GM19463 (cell line): ENCODE measurements around the gene LRRC4B.

Experiments used
- ATAC-seq: cut with Tn5 transposase; IDR thresholded peaks from one replicate; pipeline ENCODE4 v1.9.1; 2021; ENCODE audit warnings: mild to moderate bottlenecking, moderate library complexity; ENCODE audit not compliant: unreplicated experiment

LRRC4B gene

DNA sequence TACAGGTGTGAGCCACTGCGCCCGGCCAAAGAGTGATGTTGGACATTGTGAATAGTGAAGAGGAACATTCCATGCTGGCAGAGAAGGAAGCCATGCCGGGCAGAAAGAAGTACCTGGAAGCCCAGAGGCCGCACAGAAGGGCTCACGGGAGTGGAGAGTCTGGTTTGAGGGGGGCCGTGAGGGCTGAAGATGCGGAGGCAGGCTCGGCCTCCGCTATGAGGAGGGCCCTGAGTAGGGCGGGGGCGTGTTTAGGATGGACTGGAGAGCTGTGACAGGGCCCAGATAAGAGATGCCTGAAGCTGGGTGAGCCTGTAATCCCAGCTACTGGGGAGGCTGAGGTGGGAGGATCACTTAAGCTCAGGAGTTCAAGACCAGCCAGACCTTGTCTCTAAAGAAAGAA lies 58.9 kb downstream of the LRRC4B start:
- ATAC-seq = no peak

DNA sequence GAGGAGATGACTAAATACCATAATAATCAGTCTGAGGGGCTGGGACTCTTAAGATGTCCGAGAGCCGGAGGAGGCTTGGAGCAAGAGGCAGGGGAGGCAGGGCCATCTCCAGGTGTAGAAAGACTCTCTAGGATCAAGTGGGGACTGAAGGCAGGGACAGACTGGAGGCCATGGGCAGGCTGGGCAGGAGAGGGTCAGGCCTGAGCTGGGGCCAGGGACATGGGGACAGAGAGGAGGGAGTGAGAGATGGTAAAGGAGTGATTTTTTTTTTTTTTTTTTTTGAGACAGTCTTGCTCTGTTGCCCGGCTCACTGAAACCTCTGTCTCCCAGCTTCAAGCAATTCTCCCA lies 59.4 kb downstream of the LRRC4B start:
- no peak for ATAC-seq

DNA sequence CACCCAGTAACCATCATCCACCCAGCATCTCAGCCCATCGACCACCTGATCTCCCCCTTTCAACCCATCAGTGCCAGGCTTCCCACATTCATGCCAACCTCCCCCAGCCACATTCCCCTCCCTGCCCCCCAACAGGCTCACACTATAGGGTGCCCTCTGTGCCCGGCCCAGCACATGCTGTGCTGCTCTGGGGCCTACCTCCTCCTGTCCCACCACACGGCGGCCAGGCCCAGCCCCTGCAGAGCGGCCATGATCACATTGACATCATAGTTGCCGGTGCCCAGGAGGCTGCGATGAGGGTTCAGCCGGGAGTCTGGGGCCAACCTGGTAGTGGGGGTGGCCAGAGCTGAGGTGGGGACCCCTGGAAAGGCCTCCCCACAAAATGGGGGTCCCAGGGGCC lies 60.9 kb downstream of the LRRC4B start:
- no peak for ATAC-seq

DNA sequence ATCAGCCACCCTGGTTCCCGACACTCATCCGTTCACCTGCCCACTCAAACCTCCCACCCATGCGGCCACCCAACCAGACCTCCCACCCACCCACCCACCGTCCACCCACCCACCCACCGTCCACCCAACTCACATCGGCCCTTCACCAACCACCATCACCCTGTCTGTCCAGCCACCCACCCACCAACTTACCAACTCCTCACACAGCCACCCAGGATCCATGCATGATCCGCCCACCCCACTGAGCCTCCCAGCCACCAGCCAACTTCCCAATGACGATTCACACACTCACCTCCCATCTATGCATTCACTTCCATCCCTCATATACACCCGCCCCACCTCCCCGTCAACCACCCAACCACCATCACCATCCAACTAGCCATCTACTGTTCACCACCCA lies 61.5 kb downstream of the LRRC4B start:
- no peak for ATAC-seq

DNA sequence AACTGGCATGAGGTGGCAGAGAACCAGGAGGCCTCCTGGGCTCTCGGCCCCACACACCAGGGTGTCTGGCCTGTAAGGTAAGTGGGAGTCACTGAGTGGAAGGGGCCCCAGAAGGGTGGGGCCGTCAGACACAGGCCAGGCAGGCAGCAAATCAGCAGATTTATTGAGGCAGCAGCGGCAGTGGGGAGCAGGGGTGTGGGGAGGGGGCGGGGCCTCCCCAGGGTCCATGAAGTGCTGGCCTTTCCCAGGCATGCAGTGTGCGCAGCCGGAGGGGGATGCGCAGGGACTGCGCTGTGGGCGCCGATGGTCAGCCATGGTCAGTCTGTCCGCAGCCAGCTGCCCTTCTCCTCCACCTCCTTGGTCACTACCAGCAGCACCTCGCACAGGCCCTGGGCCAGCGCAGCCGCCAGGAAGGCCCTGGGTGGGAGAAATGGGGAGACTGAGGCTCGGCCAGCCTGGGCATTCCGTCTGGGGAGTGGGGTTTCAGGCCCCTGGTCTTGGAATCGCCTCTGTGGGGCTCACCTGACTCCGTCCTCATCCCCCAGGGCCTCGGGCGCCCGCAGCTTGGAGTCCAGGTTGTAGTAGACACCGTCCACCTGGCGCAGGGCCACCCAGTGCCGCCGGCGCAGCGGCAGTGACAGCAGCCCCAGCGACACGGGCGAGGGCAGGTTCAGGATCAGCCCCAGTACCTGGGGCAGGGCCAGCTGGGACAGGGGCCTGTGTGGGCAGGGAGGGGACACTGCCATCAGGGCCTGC lies 62.2 kb downstream of the LRRC4B start:
- no peak for ATAC-seq

DNA sequence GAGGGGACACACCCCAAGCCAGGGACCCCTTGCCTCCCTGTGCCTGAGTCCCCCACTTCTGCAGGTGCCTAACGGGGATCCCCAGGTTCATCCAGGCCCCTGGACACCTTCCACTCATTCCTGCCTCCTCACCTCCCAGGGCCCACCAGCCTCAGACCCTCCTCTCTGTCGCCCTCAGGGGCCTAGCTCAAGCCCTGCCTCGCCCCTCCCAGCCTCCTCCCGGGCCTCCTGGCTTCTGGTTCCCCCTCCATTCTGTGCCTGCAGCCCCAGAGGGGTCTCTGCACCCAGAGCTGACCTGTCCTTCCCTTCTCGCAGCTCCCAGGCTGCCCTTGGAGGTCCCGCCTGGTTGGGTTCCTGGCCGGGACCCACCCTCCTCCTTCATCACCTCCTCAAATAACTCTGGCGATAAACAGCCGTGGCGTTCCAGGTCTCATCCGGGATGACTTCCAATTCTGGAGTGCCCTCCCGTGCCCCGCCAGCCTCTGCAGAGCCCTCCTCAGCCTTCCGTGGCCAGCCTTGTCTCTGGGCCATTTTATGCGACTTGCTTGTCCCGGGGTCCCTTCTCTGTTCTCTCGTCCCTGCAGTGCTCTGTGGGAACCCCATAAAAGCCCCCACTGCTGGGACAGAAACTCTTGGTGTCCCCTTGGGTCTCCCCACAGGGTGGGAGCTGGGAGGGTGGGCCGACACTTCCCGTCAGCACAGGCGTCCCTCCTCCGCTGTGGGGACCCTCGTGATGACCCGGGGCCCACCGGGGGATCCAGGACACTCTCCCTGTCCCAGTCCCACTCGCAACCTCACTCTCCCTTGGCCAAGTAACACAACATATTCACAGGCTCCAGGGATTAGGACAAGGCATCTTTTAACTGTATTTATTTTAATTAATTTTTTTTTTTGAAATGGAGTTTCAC lies 66.4 kb downstream of the LRRC4B start:
- no peak for ATAC-seq

DNA sequence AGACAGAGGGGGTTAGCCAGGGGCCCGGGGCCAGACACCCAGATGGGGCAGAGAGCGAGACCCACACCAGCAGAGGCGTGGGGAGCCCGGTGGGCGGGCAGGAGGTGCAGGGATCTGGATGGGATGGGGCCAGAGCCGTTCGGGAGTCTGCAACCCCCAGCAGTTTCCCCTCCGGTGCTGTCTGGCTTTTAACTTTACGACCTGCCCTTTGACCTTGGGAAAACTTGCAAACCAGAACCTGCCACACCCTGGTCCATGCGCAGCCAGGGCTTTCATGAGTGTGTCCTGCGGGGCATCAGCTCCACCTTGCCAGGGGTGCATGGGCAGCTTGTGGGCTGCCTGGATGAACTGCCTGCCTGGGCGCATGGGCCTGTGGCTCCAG lies 67.1 kb downstream of the LRRC4B start:
- no peak for ATAC-seq

DNA sequence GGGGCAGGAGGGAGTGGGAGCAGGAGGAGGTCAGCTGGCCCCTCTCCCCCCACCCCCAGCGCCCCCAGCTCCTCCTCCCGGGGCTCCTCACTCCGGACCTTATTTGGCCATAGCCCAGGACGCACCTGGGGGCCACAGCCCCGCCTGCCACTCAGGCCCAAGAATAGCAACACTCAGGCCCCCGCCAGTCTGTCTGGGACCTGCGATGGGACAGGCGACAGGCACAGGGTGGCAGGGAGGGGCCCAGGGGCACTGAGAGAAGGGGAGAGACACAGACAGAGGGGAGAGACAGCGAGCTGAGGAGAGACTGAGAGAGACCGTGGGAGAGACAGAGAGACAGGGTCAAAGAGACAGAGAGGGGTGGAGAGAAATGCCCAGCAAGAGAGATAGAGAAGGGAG lies 67.5 kb downstream of the LRRC4B start:
- ATAC-seq = no peak

DNA sequence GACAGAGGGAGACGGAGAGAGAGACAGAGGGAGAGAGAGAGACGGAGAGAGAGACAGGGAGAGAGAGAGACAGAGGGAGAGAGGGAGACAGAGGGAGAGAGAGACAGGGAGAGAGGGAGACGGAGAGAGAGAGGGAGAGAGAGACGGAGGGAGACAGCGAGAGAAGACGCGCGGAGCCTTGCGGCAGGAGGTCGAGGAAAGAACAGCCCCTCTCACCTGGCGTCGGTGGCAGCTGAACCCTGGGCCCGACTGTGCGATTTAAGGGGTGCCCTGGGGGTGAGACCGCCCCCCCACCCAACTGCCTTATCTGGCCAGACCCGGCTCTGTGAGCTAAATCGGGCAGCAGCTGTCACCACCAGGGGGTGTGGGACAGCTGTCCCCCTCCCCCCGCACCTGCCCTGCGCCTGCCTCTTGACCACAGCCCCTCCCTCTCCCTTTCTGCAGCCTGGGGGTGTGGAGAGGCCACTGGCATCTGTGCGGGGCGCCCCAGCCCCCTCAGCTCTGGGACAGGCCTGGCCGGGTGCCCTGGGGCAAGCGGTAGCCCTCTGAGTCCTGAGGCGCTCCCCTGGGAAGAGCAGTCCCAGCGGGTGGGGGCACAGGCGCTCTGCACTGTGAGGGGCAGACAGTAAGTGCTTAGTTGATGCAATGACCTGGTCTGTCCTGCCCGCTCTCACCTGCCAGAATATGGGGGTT lies 68.0 kb downstream of the LRRC4B start:
- ATAC-seq = no peak

DNA sequence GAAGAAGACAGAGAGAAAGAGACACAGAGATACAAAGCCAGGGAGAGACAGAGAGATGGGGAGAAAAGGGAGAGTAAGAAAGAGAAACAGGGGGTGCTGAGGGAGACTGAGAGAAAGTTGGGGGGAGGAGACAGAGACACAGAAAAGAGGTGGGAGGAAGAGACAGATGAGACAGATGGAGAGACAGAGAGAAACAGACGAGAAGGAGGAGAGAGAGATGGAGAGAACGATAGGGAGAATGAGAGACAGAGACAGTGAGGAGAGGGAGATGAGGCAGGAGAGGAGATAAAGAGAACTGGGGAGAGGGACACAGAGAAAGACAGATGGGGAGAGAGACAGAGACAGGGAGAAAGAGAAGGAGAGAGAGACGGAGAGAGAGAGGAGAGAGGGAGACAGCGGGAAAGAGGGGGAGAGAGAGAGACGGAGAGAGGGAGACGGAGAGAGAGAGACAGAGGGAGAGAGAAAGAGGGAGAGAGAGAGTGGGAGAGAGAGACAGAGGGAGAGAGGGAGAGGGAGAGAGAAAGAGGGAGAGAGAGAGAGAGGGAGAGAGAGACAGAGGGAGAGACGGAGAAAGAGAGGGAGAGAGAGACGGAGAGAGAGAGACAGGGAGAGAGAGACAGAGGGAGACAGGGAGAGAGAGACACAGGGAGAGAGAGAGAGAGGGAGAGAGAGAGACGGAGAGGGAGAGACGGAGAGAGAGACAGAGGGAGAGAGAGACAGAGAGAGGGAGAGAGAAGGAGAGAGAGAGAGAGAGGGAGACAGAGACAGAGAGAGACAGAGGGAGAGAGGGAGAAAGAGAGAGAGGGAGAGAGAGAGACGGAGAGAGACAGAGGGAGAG lies 69.8 kb downstream of the LRRC4B start:
- no peak for ATAC-seq

DNA sequence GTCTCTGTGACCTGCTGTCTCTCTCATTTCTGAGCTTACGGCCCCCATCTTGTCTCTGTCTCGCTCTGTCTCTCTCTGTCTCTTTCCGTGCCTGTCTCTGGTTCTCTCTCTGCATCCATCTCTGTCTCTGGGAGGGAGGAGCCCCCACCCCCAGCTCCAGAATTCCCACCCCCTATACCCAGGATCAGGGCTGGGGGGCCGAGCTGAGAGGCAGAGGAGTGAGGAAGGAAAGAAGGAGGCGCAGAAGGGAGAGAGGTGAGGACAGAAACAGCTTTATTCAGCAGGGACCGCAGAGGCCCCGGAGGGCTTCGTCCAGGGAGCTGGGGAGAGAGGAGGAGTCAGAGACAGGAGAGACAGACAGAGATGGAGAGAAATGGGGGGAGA lies 71.2 kb downstream of the LRRC4B start:
- ATAC-seq = no peak

DNA sequence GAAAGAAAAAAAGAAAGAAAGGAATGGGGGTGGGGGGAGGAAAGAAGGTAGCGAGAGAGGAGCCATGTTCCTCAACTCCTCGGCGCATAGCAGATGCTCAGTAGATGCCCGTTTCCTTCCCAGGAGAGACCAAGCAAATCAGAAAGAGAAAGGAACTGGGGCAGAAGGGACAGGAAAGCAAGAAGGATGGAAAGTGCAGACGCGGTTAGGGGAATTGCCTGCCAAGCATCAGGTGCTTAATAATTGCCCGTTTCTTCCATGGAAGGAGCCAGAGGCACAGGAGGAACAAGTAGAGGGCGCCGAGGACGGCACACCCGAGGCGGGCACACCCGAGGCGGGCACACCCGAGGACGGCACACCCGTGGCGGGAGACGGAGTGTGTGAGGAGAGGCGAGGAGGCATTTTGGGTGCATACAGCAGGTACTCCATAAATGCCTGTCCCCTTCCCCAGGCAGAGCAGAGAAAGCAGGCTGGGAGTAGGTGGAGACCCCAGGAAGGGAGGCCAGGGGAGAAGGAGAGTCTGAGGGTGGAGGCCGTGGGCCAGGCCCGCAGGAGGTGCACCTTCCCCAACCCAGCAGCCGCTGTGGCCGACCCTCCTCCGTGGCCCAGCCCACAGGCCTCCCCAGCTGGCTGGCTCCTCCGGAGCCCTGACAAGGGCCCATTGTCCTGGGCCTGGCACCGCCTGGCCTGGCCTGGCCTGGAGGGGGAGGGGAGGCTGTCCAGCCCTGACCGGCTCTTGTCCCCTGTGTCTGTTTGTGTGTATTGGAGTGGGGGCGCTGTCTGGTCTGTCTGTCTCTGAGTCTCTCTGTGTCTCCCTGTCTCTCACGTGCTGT lies 71.8 kb downstream of the LRRC4B start:
- ATAC-seq = no peak

DNA sequence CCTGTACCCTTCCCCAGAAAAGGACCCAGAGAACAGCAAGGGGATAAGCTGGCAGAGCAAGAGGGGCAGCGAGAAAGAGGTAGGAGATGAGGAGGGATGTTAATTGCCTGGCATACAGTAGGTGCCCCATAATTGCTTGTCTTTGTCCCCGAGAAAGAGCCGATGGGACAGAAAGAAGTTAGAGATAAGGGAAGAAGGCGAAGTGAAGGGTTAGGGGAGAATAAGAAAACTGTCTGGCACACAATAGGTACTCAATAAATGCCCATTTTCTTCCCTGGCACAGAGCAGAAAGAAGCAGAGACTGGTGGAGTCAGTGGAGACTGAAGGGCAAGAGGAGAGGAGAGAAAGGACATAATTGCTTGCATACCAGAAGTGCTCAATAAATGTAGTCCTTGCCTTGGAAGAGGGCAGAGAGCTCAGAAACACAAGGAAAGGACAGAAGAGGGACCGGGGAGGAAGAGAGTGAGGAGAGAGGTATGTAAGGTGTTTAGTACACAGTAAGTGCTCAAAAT lies 73.2 kb downstream of the LRRC4B start:
- ATAC-seq = no peak

DNA sequence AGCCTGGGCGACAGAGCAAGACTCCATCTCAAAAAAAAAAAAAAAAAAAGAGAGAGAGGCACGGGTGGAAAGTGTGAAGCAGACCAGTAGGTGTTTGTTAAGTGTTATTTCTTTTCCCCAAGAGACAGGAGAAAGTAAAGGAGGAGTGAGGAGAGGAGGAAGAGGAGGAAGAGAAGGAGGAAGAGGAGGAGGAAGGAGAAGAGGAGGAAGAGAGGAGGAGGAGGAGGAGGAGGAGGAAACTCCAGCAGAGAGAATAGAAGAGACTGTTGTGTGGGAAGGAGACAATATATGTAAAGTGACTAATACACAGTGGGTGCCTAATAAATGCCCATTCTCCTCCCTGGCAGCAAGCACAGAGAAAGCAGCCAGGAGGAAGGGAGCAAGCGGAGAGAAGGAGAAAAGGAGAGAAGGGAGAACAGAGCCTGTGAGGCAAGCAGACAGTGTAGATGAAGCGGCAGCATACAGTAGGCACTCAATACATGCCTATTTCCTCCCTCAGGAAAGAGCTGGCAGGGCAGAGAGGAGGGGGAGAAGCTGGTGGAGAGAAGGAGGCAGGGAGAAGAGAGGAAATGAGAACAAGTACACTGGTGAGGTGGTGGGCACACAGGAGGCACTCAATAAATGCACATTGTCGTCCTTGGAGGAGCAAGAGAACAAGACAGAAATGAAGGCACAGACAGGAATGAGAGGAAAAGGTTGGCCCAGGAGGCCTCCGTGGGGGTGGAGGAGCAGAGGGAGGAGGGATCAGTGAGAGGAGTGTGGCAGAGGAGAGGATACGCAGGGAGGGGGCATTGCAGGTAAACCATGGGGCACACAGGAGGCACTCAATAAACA lies 73.8 kb downstream of the LRRC4B start:
- ATAC-seq = no peak

DNA sequence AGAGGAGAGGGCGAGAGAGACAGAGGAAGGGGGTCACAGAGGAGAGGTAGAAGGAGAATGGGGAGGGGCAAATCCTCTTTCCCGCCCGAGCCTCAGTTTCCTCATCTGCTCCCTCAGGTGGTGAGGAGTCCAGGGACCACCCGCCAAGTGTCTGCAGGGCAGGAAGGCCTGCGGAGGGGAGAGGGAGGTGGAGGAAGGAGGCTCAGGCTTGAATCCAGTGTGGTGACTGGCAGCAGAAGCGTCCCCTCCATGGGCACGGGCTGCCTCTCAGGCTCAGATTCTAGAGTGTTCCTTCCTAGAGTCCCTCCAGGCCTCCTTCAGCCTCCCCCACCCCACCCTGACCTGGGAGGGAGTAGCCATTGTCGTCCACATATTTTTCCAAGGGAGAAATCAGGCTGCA lies 75.1 kb downstream of the LRRC4B start:
- no peak for ATAC-seq

DNA sequence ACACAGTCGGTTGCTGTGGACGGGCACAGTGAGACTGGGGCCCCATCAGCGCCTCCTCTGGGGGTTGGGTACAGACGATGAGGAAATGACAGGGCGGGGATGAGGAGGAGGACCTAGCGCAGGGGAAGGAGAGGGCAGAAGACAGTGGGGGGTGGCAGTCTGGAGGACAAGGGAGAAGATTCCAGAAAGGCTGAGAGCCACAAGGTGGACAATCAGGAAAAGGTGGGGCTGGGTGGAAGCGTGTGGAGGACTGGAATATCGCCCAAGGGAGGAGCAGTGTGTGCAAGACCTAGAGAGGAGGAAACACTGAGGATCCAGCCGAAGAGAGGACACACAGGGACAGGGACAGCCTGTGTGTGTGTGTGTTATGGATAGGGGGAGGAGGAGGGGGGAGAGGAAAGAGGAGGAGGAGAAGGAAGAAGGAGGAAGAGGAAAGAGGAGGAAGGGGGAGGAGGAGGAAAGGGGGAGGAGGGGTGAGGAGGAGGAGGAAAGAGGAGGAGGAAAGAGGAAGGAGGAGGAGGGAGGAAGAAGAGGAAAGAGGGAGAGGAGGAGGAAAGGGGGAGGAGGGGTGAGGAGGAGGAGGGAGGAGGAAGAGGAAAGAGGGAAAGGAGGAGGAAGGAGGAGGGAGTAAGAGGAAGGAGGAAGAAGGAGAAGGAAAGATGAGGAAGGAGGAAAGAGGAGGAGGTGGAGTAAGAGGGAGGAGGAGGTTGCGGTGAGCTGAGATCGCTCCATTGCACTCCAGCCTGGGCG lies 75.8 kb downstream of the LRRC4B start:
- no peak for ATAC-seq

DNA sequence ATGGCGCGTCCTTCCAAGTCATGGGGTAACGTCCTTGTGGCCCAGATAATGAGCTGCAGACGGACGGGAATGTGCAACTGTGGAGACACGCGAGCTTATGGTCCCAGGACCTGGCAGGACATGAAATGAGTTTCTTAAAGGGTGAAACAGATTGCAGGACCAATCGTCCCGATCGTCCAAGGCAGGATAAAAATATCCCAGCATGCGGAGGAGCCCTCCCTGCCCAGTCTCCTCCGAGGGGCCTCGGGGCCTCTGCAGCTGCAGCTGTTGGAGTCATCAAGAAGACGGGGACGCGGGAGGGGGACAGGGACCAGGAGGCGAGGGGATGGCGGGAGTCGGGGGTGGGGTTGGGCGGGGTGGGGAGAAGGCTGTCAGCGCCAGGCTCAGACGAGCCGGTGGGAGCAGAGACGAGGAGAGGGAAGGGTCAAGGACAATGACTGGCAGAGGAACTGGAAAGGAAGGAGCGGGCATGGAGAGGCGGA lies 77.2 kb downstream of the LRRC4B start:
- ATAC-seq = no peak

DNA sequence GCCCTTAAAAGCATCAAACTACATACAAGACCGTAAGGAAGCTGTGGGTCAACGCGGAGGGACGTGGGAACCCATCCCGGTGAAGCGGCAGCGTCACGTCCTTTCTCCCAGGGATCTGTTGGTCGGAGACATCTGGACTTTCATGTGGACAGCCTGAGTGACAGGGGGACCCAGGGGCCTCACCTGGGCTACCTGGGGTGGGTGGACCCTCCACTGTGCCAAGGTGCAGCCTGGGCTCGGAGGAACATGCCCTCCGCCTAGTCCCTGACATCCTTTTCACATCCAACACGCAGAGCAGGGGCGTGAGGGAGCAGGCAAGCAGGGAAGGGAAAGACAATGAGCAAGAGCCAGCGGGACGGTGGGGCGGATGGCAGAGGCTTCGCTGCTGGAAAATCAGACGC lies 77.8 kb downstream of the LRRC4B start:
- no peak for ATAC-seq
